ENCODE measurements around the gene RGS16. TPM values are rescaled to one million over a fixed set of nuclear protein-coding genes. Genes with fewer than 3 reads are reported as not detected.

The RGS16 gene
- total and polyA plus RNA-seq, 9 of the 15 experiments (the other 6 are each of a cell fraction or from before 2014, with no cell fraction given), result 0.07 to 0.55 (median 0.36) TPM

GRCh38 chr1:182614796-182615454 is 10.7 kb upstream of the RGS16 start (continued):
- TF ChIP-seq CREB1 (IDR thresholded peaks at IDR 0.05) (peak; percentile 55; the same call in 1 of the 2 replicates), CREB1 (CRISPR knock-in tag; IDR thresholded peaks at IDR 0.05) (no peak), NR4A1 (CRISPR knock-in tag; IDR thresholded peaks at IDR 0.05) (no peak), NR4A1 (tag; IDR thresholded peaks at IDR 0.05) (peak; percentile 80; the same call in 1 of the 2 replicates), ZNF644 (tag; IDR thresholded peaks at IDR 0.05; ENCODE audit: low read depth) (no peak), ZNF175 (CRISPR knock-in tag; IDR thresholded peaks at IDR 0.05; ENCODE audit: low read depth) (peak; percentile 73; the same call in 1 of the 2 replicates), BRF2 (IDR thresholded peaks at IDR 0.05; ENCODE audit: borderline replicate concordance, insufficient read depth, insufficient read length) (no peak), MEF2A (IDR thresholded peaks at IDR 0.05; ENCODE audit: control insufficient read depth, low read depth, low read length) (no peak), ZNF778 (CRISPR knock-in tag; IDR thresholded peaks at IDR 0.05) (no peak), CHD4 (IDR thresholded peaks at IDR 0.05; ENCODE audit: insufficient read depth, insufficient replicate concordance, low read depth, low read length, poor library complexity, severe bottlenecking) (no peak), MLLT1 (IDR thresholded peaks at IDR 0.05) (no peak), POLR2H (tag; IDR thresholded peaks at IDR 0.05; ENCODE audit: low read depth) (no peak), HDAC8 (tag; IDR thresholded peaks at IDR 0.05) (no peak), EP300 (IDR thresholded peaks at IDR 0.05; ENCODE audit: low read length) (no peak), HINFP (tag; conservative IDR thresholded peaks at IDR 0.05; ENCODE audit: low read depth) (no peak), RBBP5 (IDR thresholded peaks at IDR 0.05; ENCODE audit: borderline replicate concordance, insufficient read depth, low read length, poor library complexity, severe bottlenecking) (no peak), CXXC5 (CRISPR knock-in tag; IDR thresholded peaks at IDR 0.05) (peak; percentile 68), KDM5B (IDR thresholded peaks at IDR 0.05; ENCODE audit: insufficient replicate concordance, low read depth, low read length) (no peak), CSDE1 (IDR thresholded peaks at IDR 0.05) (no peak), MCM5 (IDR thresholded peaks at IDR 0.05; ENCODE audit: low read depth) (no peak), XRCC5 (IDR thresholded peaks at IDR 0.05; ENCODE audit: low read depth, low read length) (no peak), ZSCAN32 (CRISPR knock-in tag; IDR thresholded peaks at IDR 0.05) (no peak), ARID1B (IDR thresholded peaks at IDR 0.05) (no peak), MIER1 (IDR thresholded peaks at IDR 0.05; ENCODE audit: low read depth) (no peak), HNRNPLL (IDR thresholded peaks at IDR 0.05; ENCODE audit: low read depth, low read length, poor library complexity, severe bottlenecking) (peak; percentile 44)

All from K562 (cell line).